Measurements from ENCODE around the gene EIF3D.
"Not testable (repeated sequence)": the region's sequence is repeated elsewhere in the genome, so short reads cannot be mapped to it uniquely, and the experiment has no call there.

DNA sequence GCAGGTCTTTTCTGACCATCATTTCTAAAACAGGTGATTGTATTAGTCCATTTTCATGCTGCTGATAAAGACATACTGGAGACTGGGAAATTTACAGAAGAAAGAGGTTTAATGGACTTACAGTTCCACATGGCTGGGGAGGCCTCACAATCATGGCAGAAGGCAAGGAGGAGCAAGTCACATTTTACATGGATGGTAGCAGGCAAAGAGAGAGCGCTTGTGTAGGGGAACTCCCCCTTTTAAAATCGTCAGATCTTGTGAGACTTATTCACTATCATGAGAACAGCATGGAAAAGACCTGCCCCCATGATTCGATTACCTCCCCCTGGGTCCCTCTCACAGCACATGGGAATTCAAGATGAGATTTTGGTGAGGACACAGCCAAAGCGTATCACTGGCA, 4.4 kb upstream of the EIF3D start:
- TF ChIP-seq, protein P1, sequence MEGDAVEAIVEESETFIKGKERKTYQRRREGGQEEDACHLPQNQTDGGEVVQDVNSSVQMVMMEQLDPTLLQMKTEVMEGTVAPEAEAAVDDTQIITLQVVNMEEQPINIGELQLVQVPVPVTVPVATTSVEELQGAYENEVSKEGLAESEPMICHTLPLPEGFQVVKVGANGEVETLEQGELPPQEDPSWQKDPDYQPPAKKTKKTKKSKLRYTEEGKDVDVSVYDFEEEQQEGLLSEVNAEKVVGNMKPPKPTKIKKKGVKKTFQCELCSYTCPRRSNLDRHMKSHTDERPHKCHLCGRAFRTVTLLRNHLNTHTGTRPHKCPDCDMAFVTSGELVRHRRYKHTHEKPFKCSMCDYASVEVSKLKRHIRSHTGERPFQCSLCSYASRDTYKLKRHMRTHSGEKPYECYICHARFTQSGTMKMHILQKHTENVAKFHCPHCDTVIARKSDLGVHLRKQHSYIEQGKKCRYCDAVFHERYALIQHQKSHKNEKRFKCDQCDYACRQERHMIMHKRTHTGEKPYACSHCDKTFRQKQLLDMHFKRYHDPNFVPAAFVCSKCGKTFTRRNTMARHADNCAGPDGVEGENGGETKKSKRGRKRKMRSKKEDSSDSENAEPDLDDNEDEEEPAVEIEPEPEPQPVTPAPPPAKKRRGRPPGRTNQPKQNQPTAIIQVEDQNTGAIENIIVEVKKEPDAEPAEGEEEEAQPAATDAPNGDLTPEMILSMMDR (conservative IDR thresholded peaks at IDR 0.05 in 1 of 2, IDR thresholded peaks at IDR 0.05 in 1 of 2; ENCODE audit: extremely low read depth in 1 of 2, insufficient read depth in 1 of 2, low read depth in 1 of 2, low read length in 2 of 2) = not testable (repeated sequence)
- TF ChIP-seq EZH2 (IDR thresholded peaks at IDR 0.05; ENCODE audit: borderline replicate concordance, low read length) = not testable (repeated sequence)
